ENCODE data around the gene IFNAR2.

IFNAR2 gene

GRCh38 chr21:33270986-33271385 is 41.2 kb downstream of the IFNAR2 start:
- DNase-seq, result no peak

DNA sequence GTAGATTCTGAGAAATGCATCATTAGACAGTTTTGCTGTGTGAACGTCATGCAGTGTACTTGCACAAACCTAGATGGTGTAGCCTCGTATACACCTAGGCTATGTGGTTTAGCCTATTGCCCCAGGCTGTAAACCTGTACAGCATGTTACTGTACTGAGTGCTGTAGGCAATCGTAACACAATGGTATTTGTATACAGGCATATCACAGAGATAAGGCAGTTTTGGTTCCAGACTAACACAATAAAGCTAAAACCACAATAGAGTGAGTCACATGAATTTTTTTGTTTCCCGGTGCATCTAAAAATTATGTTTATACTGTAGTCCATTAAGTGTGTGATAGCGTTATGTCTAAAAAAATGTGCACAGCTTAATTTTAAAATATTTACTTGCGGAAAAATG is 43.3 kb downstream of the IFNAR2 start:
- DNase-seq, result no peak

DNA sequence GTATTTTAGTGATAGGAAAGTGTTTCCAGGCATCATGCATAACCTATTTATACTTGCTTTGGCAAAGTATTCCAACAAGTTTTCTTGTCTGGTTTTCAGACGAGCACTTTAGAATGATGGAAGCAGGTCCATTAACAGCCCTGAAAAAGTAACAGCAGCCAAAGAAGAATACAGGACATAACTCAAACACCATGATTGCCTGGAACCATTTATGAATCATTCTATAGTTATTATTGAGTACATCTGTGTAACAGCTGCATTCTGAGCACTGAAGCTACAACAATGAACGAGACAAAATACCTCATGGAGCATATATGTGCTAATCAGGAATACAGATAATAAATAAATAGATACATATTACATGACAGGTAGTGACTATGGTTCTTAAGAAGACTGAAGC is 49.0 kb downstream of the IFNAR2 start:
- DNase-seq, result no peak

- DNase-seq, result no peak
Observed at GRCh38 chr21:33279330-33279820, 49.6 kb downstream of the IFNAR2 start.
